ENCODE results near the gene ARHGAP5.

GRCh38 chr14:32028599-32028998 lies 48.5 kb upstream of the ARHGAP5 start:
- TF ChIP-seq CTCF (IDR thresholded peaks at IDR 0.05) (no peak), EZH2 (IDR thresholded peaks at IDR 0.05; ENCODE audit: borderline replicate concordance, insufficient read depth, low read depth, low read length, poor library complexity, severe bottlenecking) (no peak)

All from B cell (primary cell).